Measurements from ENCODE around the gene PSMC3. TPM values are rescaled to one million over a fixed set of nuclear protein-coding genes. Genes with fewer than 3 reads are reported as not detected.
A peak's percentile ranks its signal among the peaks of the same experiment; 100 is the strongest.

PSMC3 gene
- total and polyA plus RNA-seq, 8 donors: 86.7 to 163 (median 130) TPM

DNA sequence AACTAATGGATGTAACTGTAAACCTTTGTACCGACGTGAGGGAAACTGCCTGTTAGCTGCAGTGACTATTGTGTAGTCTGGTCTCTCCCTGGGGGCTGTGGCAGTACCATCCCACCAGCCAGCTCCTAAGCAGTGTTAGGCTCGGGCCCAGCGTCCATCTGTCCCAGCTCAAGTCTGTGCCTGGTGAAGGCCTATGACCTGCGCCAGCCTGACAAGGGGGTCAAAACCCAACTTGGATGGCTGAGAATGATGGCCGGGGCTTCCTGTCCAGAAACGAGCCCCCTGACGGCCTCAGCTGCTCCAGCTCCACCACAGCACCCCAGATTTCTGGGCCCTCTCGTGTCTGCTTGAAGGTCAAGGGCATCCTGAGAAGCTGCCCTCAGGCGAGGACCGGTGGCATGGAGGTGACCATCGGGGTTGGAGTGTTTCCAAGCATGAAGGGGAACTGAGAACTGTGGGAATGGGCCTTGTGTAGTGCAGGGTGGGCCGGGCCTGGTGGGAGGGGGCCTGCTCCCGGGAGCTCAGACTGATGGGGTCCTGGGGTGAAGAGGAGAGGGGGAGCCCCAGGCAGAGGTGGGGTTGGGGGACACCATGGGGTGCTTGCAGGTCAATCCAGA lies 33.6 kb downstream of the PSMC3 start:
- Histone ChIP-seq H3K27ac (peak overlapping the region; percentile 92 to 97), H3K4me3 (peak overlapping the region in 1 of 2 donors; percentile 40), H3K27me3 (no peaks in the 10 kb centered on the region), H3K9me3 (no peaks in the 10 kb centered on the region), H3K36me3 (no peaks in the 10 kb centered on the region), H3K4me1 (peaks cover 0 to 83% of the 10 kb centered on the region in 2 donors)
- intact Hi-C loops (cut with DNase I): no loop called here
- ATAC-seq: no peak
- DNase-seq: peak in 1 of 4 donors; percentile 33
- TF ChIP-seq CTCF (IDR thresholded peaks at IDR 0.05): no peak

GRCh38 chr11:47391711-47392432 lies 34.4 kb downstream of the PSMC3 start:
- Histone ChIP-seq H3K27me3 (no peaks in the 10 kb centered on the region), H3K4me3 (no peak overlapping the region), H3K4me1 (peaks cover 0 to 90% of the 10 kb centered on the region in 2 donors), H3K9me3 (no peaks in the 10 kb centered on the region), H3K27ac (peak overlapping the region; percentile 92 to 97), H3K36me3 (no peaks in the 10 kb centered on the region)
- TF ChIP-seq CTCF (IDR thresholded peaks at IDR 0.05): no peak
- ATAC-seq (no peak), DNase-seq (peak in 1 of 4 donors; percentile 81)
- intact Hi-C loops (cut with DNase I): no loop called here

- Histone ChIP-seq H3K9me3 (no peaks in the 10 kb centered on the region), H3K36me3 (no peaks in the 10 kb centered on the region), H3K4me1 (peaks cover 0 to 92% of the 10 kb centered on the region in 2 donors), H3K27me3 (no peaks in the 10 kb centered on the region), H3K4me3 (no peak overlapping the region), H3K27ac (peak overlapping the region; percentile 55 to 97)
- intact Hi-C loops (cut with DNase I): no loop called here
- DNase-seq: peak in 2 of 4 donors; percentile 82 to 92
- peak; percentile 29 for ATAC-seq
- no peak for TF ChIP-seq CTCF (IDR thresholded peaks at IDR 0.05)
Observed at GRCh38 chr11:47391077-47391583, 35.1 kb downstream of the PSMC3 start.

DNA sequence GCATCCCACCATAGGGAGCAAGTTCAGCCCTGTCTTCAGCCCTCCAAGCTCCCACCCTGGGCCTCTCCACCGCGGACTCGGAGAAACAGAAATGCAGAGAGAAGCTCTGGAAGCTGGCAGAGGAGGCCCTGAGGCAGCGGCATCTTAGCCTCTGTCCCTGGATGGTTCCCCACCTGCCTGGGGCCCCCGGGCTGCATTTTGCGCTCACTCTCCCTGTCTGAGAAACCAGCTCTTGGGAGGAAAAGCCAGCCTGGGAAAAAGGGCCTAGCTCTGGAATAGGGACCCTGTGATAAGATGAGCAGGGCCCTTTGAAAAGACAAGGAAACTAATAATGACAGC lies 35.8 kb downstream of the PSMC3 start:
- no peak for TF ChIP-seq CTCF (IDR thresholded peaks at IDR 0.05)
- ATAC-seq: no peak
- intact Hi-C loops (cut with DNase I): no loop called here

More for the DNA sequence above, 35.8 kb downstream of the PSMC3 start:
- Histone ChIP-seq H3K4me1 (peaks cover 0 to 84% of the 10 kb centered on the region in 2 donors), H3K27ac (peak overlapping the region; percentile 55 to 97), H3K9me3 (no peaks in the 10 kb centered on the region), H3K27me3 (no peaks in the 10 kb centered on the region), H3K36me3 (no peaks in the 10 kb centered on the region), H3K4me3 (no peak overlapping the region)
- peak in 1 of 4 donors; percentile 56 for DNase-seq
